Measurements from ENCODE around the gene DYNC1I1.

DYNC1I1 gene

GRCh38 chr7:96085953-96086352, 313.6 kb downstream of the DYNC1I1 start:
- no peak for DNase-seq (ENCODE audit: low spot score)

- DNase-seq (ENCODE audit: low spot score), result no peak
These were observed 316.2 kb downstream of the DYNC1I1 start for GRCh38 chr7:96088579-96088978.

GRCh38 chr7:96089511-96089910, 317.2 kb downstream of the DYNC1I1 start:
- DNase-seq (ENCODE audit: low spot score), result no peak

GRCh38 chr7:96090756-96091155, 318.4 kb downstream of the DYNC1I1 start:
- DNase-seq (ENCODE audit: low spot score), result no peak

- DNase-seq (ENCODE audit: low spot score), result no peak
These were observed 321.1 kb downstream of the DYNC1I1 start for GRCh38 chr7:96093435-96093834.

- DNase-seq (ENCODE audit: low spot score), result no peak
These were observed 325.5 kb downstream of the DYNC1I1 start for GRCh38 chr7:96097835-96098234.

GRCh38 chr7:96100737-96101136, 328.4 kb downstream of the DYNC1I1 start:
- no peak for DNase-seq (ENCODE audit: low spot score)

- no peak for DNase-seq (ENCODE audit: low spot score)
These were observed 329.9 kb downstream of the DYNC1I1 start for GRCh38 chr7:96102096-96102811.

- DNase-seq (ENCODE audit: low spot score), result no peak
These were observed 332.6 kb downstream of the DYNC1I1 start for GRCh38 chr7:96104984-96105383.

- DNase-seq (ENCODE audit: low spot score), result no peak
These were observed 339.1 kb downstream of the DYNC1I1 start for GRCh38 chr7:96111405-96111804.

GRCh38 chr7:96114190-96114589, 341.8 kb downstream of the DYNC1I1 start:
- no peak for DNase-seq (ENCODE audit: low spot score)

- no peak for DNase-seq (ENCODE audit: low spot score)
These were observed 343.8 kb downstream of the DYNC1I1 start for GRCh38 chr7:96116173-96116572.

- DNase-seq (ENCODE audit: low spot score), result no peak
These were observed 346.2 kb downstream of the DYNC1I1 start for GRCh38 chr7:96118449-96119001.

GRCh38 chr7:96120445-96121225, 348.3 kb downstream of the DYNC1I1 start:
- no peak for DNase-seq (ENCODE audit: low spot score)

GRCh38 chr7:96121752-96122151, 349.4 kb downstream of the DYNC1I1 start:
- no peak for DNase-seq (ENCODE audit: low spot score)

- DNase-seq (ENCODE audit: low spot score), result no peak
These were observed 350.4 kb downstream of the DYNC1I1 start for GRCh38 chr7:96122746-96123145.

GRCh38 chr7:96126382-96126781, 354.0 kb downstream of the DYNC1I1 start:
- DNase-seq (ENCODE audit: low spot score), result no peak

- no peak for DNase-seq (ENCODE audit: low spot score)
These were observed 355.4 kb downstream of the DYNC1I1 start for GRCh38 chr7:96127746-96128145.

GRCh38 chr7:96131525-96131924, 359.2 kb downstream of the DYNC1I1 start:
- peak; percentile 16 for DNase-seq (ENCODE audit: low spot score)

GRCh38 chr7:96135241-96135640, 362.9 kb downstream of the DYNC1I1 start:
- DNase-seq (ENCODE audit: low spot score), result no peak

GRCh38 chr7:96136600-96137239, 364.4 kb downstream of the DYNC1I1 start:
- no peak for DNase-seq (ENCODE audit: low spot score)

- no peak for DNase-seq (ENCODE audit: low spot score)
These were observed 371.3 kb downstream of the DYNC1I1 start for GRCh38 chr7:96143495-96144259.

Measured in globus pallidus (tissue), 1 donor.